ENCODE measurements around the gene TSPAN31.
A peak's percentile ranks its signal among the peaks of the same experiment; 100 is the strongest.
"Not testable (repeated sequence)": the region's sequence is repeated elsewhere in the genome, so short reads cannot be mapped to it uniquely, and the experiment has no call there.

The TSPAN31 gene

DNA sequence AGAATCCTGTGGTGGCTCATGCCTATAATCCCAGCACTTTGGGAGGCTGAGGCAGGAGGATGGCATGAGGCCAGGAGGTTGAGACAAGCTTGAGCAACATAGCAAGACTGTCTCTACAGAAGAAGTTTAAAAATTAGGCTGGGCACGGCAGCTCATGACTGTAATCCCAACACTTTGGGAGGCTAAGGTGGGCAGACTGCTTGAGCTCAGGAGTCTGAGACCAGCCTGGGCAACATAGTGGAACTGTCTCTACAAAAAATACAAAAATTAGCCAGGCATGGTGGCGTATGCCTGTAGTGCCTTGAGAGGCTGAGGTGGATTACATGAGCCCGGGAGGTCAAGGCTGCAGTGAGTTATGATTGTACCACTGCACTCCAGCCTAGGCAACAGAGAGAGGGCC lies 23.0 kb downstream of the TSPAN31 start:
- Histone ChIP-seq H3K27ac (ENCODE audit: insufficient read depth, low read length, poor library complexity, severe bottlenecking) (no peak overlapping the region), H3K9me3 (ENCODE audit: control insufficient read depth, low read length) (no peaks in the 10 kb centered on the region), H3K36me3 (ENCODE audit: control insufficient read depth, insufficient read depth, low read length) (peaks cover 3% of the 10 kb centered on the region), H3K4me3 (ENCODE audit: insufficient read depth, low read depth, low read length, poor library complexity, severe bottlenecking) (no peak overlapping the region), H3K4me1 (ENCODE audit: control insufficient read depth, insufficient read depth, low read length, poor library complexity, severe bottlenecking) (peaks cover 31% of the 10 kb centered on the region), H3K27me3 (replicated peaks; ENCODE audit: control insufficient read depth, insufficient read depth, low read length, poor library complexity, severe bottlenecking) (peaks cover 19% of the 10 kb centered on the region)
- DNase-seq: no peak

DNA sequence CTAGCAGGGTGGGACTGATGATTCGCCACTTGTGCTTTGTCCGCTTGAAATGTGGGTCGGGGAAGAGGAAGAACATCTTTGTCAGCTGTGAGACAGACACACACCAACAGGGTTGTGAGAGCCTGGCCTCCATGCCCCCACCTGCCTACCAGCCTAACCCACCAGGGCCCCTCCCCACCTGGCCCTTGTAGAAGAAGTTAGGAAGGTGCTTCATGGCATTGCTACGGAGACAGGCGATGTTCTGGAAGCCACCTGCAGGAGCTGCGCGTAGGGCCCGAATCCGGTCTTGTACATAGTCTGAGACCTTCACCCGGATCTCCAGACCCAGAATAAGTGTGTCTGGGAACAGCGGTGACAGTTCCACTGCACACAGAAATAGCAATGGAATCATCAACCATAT lies 24.8 kb downstream of the TSPAN31 start:
- Histone ChIP-seq H3K4me3 (ENCODE audit: insufficient read depth, low read depth, low read length, poor library complexity, severe bottlenecking) (no peak overlapping the region), H3K4me1 (ENCODE audit: control insufficient read depth, insufficient read depth, low read length, poor library complexity, severe bottlenecking) (peaks cover 27% of the 10 kb centered on the region), H3K36me3 (ENCODE audit: control insufficient read depth, insufficient read depth, low read length) (peaks cover 3% of the 10 kb centered on the region), H3K9me3 (ENCODE audit: control insufficient read depth, low read length) (no peaks in the 10 kb centered on the region), H3K27me3 (replicated peaks; ENCODE audit: control insufficient read depth, insufficient read depth, low read length, poor library complexity, severe bottlenecking) (peaks cover 14% of the 10 kb centered on the region), H3K27ac (ENCODE audit: insufficient read depth, low read length, poor library complexity, severe bottlenecking) (no peak overlapping the region)
- DNase-seq: no peak

DNA sequence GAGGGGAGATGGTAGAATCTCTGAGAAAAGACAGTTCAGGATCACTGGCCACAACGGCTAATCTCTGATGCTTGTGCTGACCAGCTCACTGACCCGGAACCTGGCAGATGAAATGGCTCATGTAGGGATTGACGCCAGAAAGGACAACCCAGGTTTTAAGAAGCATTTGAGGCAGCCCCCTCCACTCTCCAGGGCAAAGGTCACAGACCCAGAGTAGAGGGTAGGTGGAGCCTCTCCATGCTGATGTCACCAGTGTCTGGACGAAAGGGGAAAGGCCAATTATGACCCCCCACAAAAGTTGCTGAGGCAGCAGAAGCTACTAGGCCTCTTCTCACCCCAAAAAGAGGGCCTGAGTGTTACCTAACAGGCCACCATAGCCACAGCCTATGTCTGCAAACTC lies 25.9 kb downstream of the TSPAN31 start:
- Histone ChIP-seq H3K27me3 (replicated peaks; ENCODE audit: control insufficient read depth, insufficient read depth, low read length, poor library complexity, severe bottlenecking) (peaks cover 10% of the 10 kb centered on the region), H3K27ac (ENCODE audit: insufficient read depth, low read length, poor library complexity, severe bottlenecking) (peak overlapping the region; percentile 76), H3K4me1 (ENCODE audit: control insufficient read depth, insufficient read depth, low read length, poor library complexity, severe bottlenecking) (peaks cover 16% of the 10 kb centered on the region), H3K4me3 (ENCODE audit: insufficient read depth, low read depth, low read length, poor library complexity, severe bottlenecking) (no peak overlapping the region), H3K36me3 (ENCODE audit: control insufficient read depth, insufficient read depth, low read length) (peaks cover 3% of the 10 kb centered on the region), H3K9me3 (ENCODE audit: control insufficient read depth, low read length) (no peaks in the 10 kb centered on the region)
- DNase-seq: no peak

DNA sequence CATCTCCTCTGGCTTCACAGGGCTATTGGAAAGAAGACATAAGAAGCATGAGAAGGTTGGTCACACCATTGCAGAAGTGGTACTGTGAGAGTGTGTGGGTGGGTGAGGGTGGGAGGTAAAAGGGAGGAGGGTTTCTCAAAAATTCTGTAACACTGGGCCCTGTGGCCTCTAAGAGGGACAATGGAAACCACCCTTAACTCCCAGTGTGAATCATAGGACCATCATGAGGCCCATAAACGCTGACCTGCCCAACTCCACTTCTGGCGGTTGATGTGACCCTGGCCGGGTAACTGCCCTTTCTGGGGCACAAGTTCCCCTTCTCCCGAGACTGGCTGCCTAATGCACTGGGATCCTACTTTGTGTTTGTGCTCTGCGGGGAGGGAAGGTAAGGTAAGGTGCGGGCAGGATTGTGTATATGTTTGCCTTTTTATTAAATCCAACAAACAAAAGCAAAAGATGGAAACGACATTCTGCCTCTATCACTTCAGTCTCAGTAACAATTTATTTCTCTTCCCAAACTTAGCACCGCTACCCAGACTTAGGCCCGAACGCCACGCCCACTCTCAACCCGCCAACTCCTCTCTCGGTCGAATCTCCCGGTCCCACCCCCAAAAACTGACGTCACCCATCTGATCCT lies 26.5 kb downstream of the TSPAN31 start:
- Histone ChIP-seq H3K27me3 (replicated peaks; ENCODE audit: control insufficient read depth, insufficient read depth, low read length, poor library complexity, severe bottlenecking) (peaks cover 6% of the 10 kb centered on the region), H3K4me3 (ENCODE audit: insufficient read depth, low read depth, low read length, poor library complexity, severe bottlenecking) (peak overlapping the region; percentile 75), H3K36me3 (ENCODE audit: control insufficient read depth, insufficient read depth, low read length) (peaks cover 3% of the 10 kb centered on the region), H3K4me1 (ENCODE audit: control insufficient read depth, insufficient read depth, low read length, poor library complexity, severe bottlenecking) (peaks cover 10% of the 10 kb centered on the region), H3K9me3 (ENCODE audit: control insufficient read depth, low read length) (no peaks in the 10 kb centered on the region), H3K27ac (ENCODE audit: insufficient read depth, low read length, poor library complexity, severe bottlenecking) (peak overlapping the region; percentile 76)
- DNase-seq: peak; percentile 66 to 78 (median 74)

DNA sequence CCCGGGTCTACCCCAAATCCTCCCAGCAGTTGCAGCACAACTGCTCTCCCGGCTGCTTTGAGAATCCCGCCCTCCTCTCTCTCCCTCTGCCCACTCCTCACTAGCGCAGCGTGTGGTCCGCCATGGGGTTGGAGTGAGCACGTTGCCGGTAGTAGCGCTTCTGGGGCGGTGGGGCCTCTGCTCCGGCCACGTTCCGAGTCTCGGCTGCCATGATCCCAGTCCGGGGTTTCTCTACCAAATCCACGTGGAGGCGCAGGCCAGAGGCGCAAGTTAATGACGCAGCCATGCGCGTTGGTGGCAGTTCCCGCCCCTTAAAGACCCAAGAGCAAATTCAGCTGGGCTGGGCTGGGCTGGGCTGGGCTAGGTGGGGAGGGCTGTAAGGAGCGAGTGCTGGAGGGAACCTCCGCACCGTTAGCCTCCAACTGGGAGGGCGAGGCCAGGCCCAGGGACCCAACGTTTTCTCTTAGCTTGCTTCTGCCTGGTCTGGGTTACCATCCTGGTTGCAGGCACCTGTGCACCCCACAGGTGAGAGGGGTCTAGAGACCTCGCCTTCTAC lies 27.1 kb downstream of the TSPAN31 start, which contains the start of gene METTL1:
Gene METTL1, minus strand, starts transcription at position 233 of the 556 bp plus-strand sequence. Its CDS starts 22 bp downstream, at position 211.
- H3K36me3 ChIP-seq (ENCODE audit: control insufficient read depth, insufficient read depth, low read length): peaks cover 3% of the 10 kb centered on the region
- H3K4me1 ChIP-seq (ENCODE audit: control insufficient read depth, insufficient read depth, low read length, poor library complexity, severe bottlenecking): peaks cover 4% of the 10 kb centered on the region
- peaks cover 1% of the 10 kb centered on the region for H3K27me3 ChIP-seq (replicated peaks; ENCODE audit: control insufficient read depth, insufficient read depth, low read length, poor library complexity, severe bottlenecking)
- DNase-seq: peak; percentile 76 to 88 (median 86)
- H3K9me3 ChIP-seq (ENCODE audit: control insufficient read depth, low read length): no peaks in the 10 kb centered on the region
- H3K4me3 ChIP-seq (ENCODE audit: insufficient read depth, low read depth, low read length, poor library complexity, severe bottlenecking): peak within 1 kb of the TSS; percentile 75
- H3K27ac ChIP-seq (ENCODE audit: insufficient read depth, low read length, poor library complexity, severe bottlenecking): peak within 1 kb of the TSS; percentile 76

DNA sequence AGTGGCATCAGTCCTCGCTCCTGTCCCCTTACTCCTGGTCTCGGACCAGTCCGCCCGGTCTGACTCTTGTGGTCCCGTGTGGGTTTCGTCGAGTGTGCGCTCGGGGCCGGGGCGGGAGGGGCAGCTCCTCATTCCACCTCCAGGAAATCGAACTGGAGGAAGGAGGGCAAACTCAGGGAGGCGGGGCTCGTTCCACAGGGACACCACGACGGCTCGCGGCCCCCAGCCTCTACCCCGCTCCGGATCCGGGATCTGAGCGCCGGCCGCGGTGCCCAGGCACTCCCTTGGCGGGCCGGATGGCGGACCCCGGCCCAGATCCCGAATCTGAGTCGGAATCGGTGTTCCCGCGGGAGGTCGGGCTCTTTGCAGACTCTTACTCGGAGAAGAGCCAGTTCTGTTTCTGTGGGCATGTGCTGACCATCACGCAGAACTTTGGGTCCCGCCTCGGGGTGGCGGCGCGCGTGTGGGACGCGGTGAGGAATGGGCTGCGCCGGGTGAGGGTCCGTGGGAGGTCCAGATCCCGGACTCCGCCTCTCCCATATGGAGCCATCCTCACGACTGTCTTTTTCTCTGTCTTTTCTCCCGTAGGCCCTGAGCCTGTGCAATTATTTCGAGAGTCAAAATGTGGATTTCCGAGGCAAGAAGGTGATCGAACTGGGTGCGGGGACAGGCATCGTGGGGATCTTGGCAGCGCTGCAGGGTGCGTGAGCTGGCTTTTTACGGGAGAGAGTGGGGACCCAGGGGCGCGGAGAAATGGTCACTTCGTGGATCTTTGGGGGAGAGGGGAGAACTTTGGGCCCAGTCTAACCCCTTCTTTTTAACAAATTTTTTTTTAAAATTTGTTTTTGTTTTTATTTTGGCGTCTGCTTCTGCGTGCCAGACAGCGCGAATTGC lies 27.8 kb downstream of the TSPAN31 start, which contains the start of gene EEF1AKMT3:
Gene EEF1AKMT3, plus strand, starts transcription at position 186 of the 894 bp plus-strand sequence. Its CDS starts 111 bp downstream, at position 297.
- Histone ChIP-seq H3K27me3 (replicated peaks; ENCODE audit: control insufficient read depth, insufficient read depth, low read length, poor library complexity, severe bottlenecking) (no peaks in the 10 kb centered on the region), H3K36me3 (ENCODE audit: control insufficient read depth, insufficient read depth, low read length) (peaks cover 3% of the 10 kb centered on the region), H3K9me3 (ENCODE audit: control insufficient read depth, low read length) (no peaks in the 10 kb centered on the region), H3K4me1 (ENCODE audit: control insufficient read depth, insufficient read depth, low read length, poor library complexity, severe bottlenecking) (peaks cover 2% of the 10 kb centered on the region), H3K27ac (ENCODE audit: insufficient read depth, low read length, poor library complexity, severe bottlenecking) (peak within 1 kb of the TSS; percentile 76), H3K4me3 (ENCODE audit: insufficient read depth, low read depth, low read length, poor library complexity, severe bottlenecking) (peak within 1 kb of the TSS; percentile 75)
- no peak for DNase-seq

DNA sequence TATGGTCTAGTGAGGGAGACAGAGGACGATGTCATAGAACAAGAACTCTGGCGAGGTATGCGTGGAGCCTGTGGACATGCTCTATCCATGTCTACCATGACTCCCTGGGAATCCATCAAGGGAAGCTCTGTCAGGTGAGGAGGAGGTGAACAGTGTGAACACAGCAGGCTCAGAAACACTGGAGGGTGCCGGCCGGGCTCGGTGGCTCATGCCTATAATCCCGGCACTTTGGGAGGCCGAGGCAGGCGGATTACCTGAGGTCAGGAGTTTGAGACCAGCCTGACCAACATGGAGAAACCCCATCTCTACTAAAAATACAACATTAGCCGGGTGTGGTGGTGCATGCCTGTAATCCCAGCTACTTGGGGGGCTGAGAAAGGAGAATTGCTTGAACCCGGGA lies 29.8 kb downstream of the TSPAN31 start:
- H3K36me3 ChIP-seq (ENCODE audit: control insufficient read depth, insufficient read depth, low read length); H3K9me3 ChIP-seq (ENCODE audit: control insufficient read depth, low read length); H3K4me3 ChIP-seq (ENCODE audit: insufficient read depth, low read depth, low read length, poor library complexity, severe bottlenecking); H3K27ac ChIP-seq (ENCODE audit: insufficient read depth, low read length, poor library complexity, severe bottlenecking); H3K27me3 ChIP-seq (replicated peaks; ENCODE audit: control insufficient read depth, insufficient read depth, low read length, poor library complexity, severe bottlenecking); H3K4me1 ChIP-seq (ENCODE audit: control insufficient read depth, insufficient read depth, low read length, poor library complexity, severe bottlenecking); DNase-seq: not testable (repeated sequence)

DNA sequence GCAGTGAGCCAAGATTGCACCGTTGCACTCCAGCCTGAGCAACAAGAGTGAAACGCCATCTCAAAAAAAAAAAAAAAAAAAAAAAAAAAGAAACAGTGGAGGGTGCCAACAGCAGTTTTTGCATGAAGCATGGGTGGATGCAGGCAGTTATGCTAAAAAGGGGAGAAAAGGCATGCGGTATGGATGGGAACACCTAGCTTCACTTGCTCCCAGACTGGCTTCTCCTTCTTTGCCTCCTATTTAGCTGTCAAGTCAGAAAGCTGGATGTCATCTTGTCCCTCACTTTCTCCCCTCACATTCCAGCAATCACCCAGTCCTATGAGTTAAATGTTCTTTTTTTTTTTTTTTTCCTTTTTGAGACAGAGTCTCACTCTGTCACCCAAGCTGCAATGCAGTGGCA lies 30.2 kb downstream of the TSPAN31 start:
- Histone ChIP-seq H3K9me3 (ENCODE audit: control insufficient read depth, low read length) (no peaks in the 10 kb centered on the region), H3K4me1 (ENCODE audit: control insufficient read depth, insufficient read depth, low read length, poor library complexity, severe bottlenecking) (peaks cover 7% of the 10 kb centered on the region), H3K4me3 (ENCODE audit: insufficient read depth, low read depth, low read length, poor library complexity, severe bottlenecking) (no peak overlapping the region), H3K27me3 (replicated peaks; ENCODE audit: control insufficient read depth, insufficient read depth, low read length, poor library complexity, severe bottlenecking) (no peaks in the 10 kb centered on the region), H3K36me3 (ENCODE audit: control insufficient read depth, insufficient read depth, low read length) (no peaks in the 10 kb centered on the region), H3K27ac (ENCODE audit: insufficient read depth, low read length, poor library complexity, severe bottlenecking) (no peak overlapping the region)
- DNase-seq: no peak

DNA sequence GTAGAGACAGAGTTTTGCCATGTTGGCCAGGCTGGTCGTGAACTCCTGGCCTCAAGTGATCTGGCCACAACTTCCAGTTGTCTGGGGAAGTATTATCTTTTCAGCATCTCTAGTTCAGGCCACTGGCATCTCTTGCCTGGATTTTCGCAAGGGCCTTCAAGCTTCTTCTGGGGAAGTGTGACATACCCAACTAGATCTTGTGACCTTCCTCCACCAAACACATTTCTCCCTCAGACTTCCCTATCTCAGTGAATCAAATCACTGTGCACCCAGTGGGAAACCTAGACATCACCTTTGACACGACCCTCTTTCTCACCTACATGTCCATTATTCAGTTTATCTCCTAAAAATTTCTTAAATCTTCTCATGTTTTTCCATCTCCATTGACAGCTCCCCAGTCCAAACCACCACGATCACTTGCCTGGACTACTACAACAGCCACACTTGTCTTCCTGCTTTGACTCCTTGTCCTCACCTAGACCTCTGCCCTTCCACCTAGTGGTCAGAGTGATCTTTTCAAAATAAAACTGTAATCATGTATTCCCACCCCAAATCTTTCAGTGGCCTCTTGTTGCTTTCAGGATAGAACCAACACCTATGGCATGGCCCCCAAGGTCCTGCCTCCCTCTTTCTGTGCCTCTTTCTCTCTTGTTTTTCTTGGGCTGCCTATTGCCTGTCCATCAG lies 30.9 kb downstream of the TSPAN31 start:
- Histone ChIP-seq H3K4me1 (ENCODE audit: control insufficient read depth, insufficient read depth, low read length, poor library complexity, severe bottlenecking) (peaks cover 13% of the 10 kb centered on the region), H3K27ac (ENCODE audit: insufficient read depth, low read length, poor library complexity, severe bottlenecking) (no peak overlapping the region), H3K27me3 (replicated peaks; ENCODE audit: control insufficient read depth, insufficient read depth, low read length, poor library complexity, severe bottlenecking) (no peaks in the 10 kb centered on the region), H3K4me3 (ENCODE audit: insufficient read depth, low read depth, low read length, poor library complexity, severe bottlenecking) (no peak overlapping the region), H3K36me3 (ENCODE audit: control insufficient read depth, insufficient read depth, low read length) (no peaks in the 10 kb centered on the region), H3K9me3 (ENCODE audit: control insufficient read depth, low read length) (no peaks in the 10 kb centered on the region)
- no peak for DNase-seq
